ENCODE data around the gene KLHDC7B. TPM values are rescaled to one million over a fixed set of nuclear protein-coding genes. Genes with fewer than 3 reads are reported as not detected.

KLHDC7B gene
- total RNA-seq, 1 donor from 2014 or later, result 3.3 TPM

GRCh38 chr22:50585238-50585637 lies 39.5 kb downstream of the KLHDC7B start:
- Mint-ChIP-seq H3K9me3 (no peaks in the 10 kb centered on the region), H3K27ac (no peak overlapping the region), H3K4me3 (ENCODE audit: low read depth) (no peak overlapping the region), H3K36me3 (ENCODE audit: low read depth) (peaks cover 10% of the 10 kb centered on the region), H3K27me3 (ENCODE audit: low read depth) (peaks cover 4% of the 10 kb centered on the region), H3K4me1 (ENCODE audit: low read depth) (peaks cover 10% of the 10 kb centered on the region)
- DNase-seq (ENCODE audit: low spot score), result no peak
- intact Hi-C loops (cut with micrococcal nuclease), result no loop called here

- Mint-ChIP-seq H3K27ac (no peak overlapping the region), H3K9me3 (no peaks in the 10 kb centered on the region), H3K4me3 (ENCODE audit: low read depth) (no peak overlapping the region), H3K4me1 (ENCODE audit: low read depth) (peaks cover 8% of the 10 kb centered on the region), H3K36me3 (ENCODE audit: low read depth) (peaks cover 5% of the 10 kb centered on the region), H3K27me3 (ENCODE audit: low read depth) (peaks cover 7% of the 10 kb centered on the region)
- intact Hi-C loops (cut with micrococcal nuclease), result no loop called here
- DNase-seq (ENCODE audit: low spot score), result no peak
These were observed 40.1 kb downstream of the KLHDC7B start for GRCh38 chr22:50585781-50586180.

GRCh38 chr22:50586416-50586815 lies 40.7 kb downstream of the KLHDC7B start:
- H3K36me3 Mint-ChIP-seq (ENCODE audit: low read depth), result peaks cover under 1% of the 10 kb centered on the region
- DNase-seq (ENCODE audit: low spot score), result no peak
- intact Hi-C loops (cut with micrococcal nuclease), result no loop called here

GRCh38 chr22:50587407-50587806 lies 41.7 kb downstream of the KLHDC7B start:
- Mint-ChIP-seq H3K27ac (no peak overlapping the region), H3K4me1 (ENCODE audit: low read depth) (peaks cover 6% of the 10 kb centered on the region), H3K9me3 (no peaks in the 10 kb centered on the region), H3K4me3 (ENCODE audit: low read depth) (no peak overlapping the region), H3K27me3 (ENCODE audit: low read depth) (peaks cover 13% of the 10 kb centered on the region), H3K36me3 (ENCODE audit: low read depth) (no peaks in the 10 kb centered on the region)
- intact Hi-C loops (cut with micrococcal nuclease), result no loop called here
- no peak for DNase-seq (ENCODE audit: low spot score)

More at GRCh38 chr22:50586416-50586815, 40.7 kb downstream of the KLHDC7B start:
- H3K27me3 Mint-ChIP-seq (ENCODE audit: low read depth), result peaks cover 13% of the 10 kb centered on the region
- no peak overlapping the region for H3K27ac Mint-ChIP-seq
- H3K4me3 Mint-ChIP-seq (ENCODE audit: low read depth), result no peak overlapping the region
- no peaks in the 10 kb centered on the region for H3K9me3 Mint-ChIP-seq
- H3K4me1 Mint-ChIP-seq (ENCODE audit: low read depth), result peaks cover 6% of the 10 kb centered on the region

GRCh38 chr22:50595189-50595588 lies 49.5 kb downstream of the KLHDC7B start:
- Mint-ChIP-seq H3K9me3 (no peaks in the 10 kb centered on the region), H3K4me3 (ENCODE audit: low read depth) (no peak overlapping the region), H3K27me3 (ENCODE audit: low read depth) (peaks cover 25% of the 10 kb centered on the region), H3K27ac (no peak overlapping the region), H3K4me1 (ENCODE audit: low read depth) (peaks cover 2% of the 10 kb centered on the region), H3K36me3 (ENCODE audit: low read depth) (no peaks in the 10 kb centered on the region)
- no peak for DNase-seq (ENCODE audit: low spot score)
- intact Hi-C loops (cut with micrococcal nuclease), result no loop called here

- peaks cover 23% of the 10 kb centered on the region for H3K27me3 Mint-ChIP-seq (ENCODE audit: low read depth)
- H3K4me3 Mint-ChIP-seq (ENCODE audit: low read depth), result no peak overlapping the region
- H3K9me3 Mint-ChIP-seq, result no peaks in the 10 kb centered on the region
- no peak overlapping the region for H3K27ac Mint-ChIP-seq
- peaks cover 2% of the 10 kb centered on the region for H3K4me1 Mint-ChIP-seq (ENCODE audit: low read depth)
- H3K36me3 Mint-ChIP-seq (ENCODE audit: low read depth), result no peaks in the 10 kb centered on the region
- intact Hi-C loops (cut with micrococcal nuclease), result no loop called here
- DNase-seq (ENCODE audit: low spot score), result no peak
These were observed 51.4 kb downstream of the KLHDC7B start for GRCh38 chr22:50597097-50597496.

GRCh38 chr22:50599816-50600455 lies 54.2 kb downstream of the KLHDC7B start:
- intact Hi-C loops (cut with micrococcal nuclease), result no loop called here

GRCh38 chr22:50600538-50600937 lies 54.8 kb downstream of the KLHDC7B start, which contains the start of gene MAPK8IP2:
TSS of gene MAPK8IP2 (plus strand) at chr22:50600793. CDS start at chr22:50600819, 26 bp downstream.
- DNase-seq (ENCODE audit: low spot score), result no peak
- peaks cover 2% of the 10 kb centered on the region for H3K4me1 Mint-ChIP-seq (ENCODE audit: low read depth)
- peaks cover 38% of the 10 kb centered on the region for H3K27me3 Mint-ChIP-seq (ENCODE audit: low read depth)
- no peak within 1 kb of the TSS for H3K27ac Mint-ChIP-seq
- H3K36me3 Mint-ChIP-seq (ENCODE audit: low read depth), result no peaks in the 10 kb centered on the region
- peak within 1 kb of the TSS; percentile 30 for H3K4me3 Mint-ChIP-seq (ENCODE audit: low read depth)
- intact Hi-C loops (cut with micrococcal nuclease), result no loop called here
- H3K9me3 Mint-ChIP-seq, result no peaks in the 10 kb centered on the region

More at GRCh38 chr22:50599816-50600455, 54.2 kb downstream of the KLHDC7B start:
- peaks cover 36% of the 10 kb centered on the region for H3K27me3 Mint-ChIP-seq (ENCODE audit: low read depth)
- peaks cover 2% of the 10 kb centered on the region for H3K4me1 Mint-ChIP-seq (ENCODE audit: low read depth)
- H3K36me3 Mint-ChIP-seq (ENCODE audit: low read depth), result no peaks in the 10 kb centered on the region
- peak overlapping the region; percentile 8 for H3K4me3 Mint-ChIP-seq (ENCODE audit: low read depth)
- DNase-seq (ENCODE audit: low spot score), result peak; percentile 63
- H3K27ac Mint-ChIP-seq, result no peak overlapping the region
- H3K9me3 Mint-ChIP-seq, result no peaks in the 10 kb centered on the region

Other genes with a start within 250 kb of the KLHDC7B start
- gene PLXNB2, start 238.3 kb upstream of the KLHDC7B start, total RNA-seq, result 9.8 and 11.1 TPM in 2 replicates
- gene DENND6B, start 218.9 kb upstream of the KLHDC7B start, total RNA-seq, result 2.3 and 2.7 TPM in 2 replicates
- gene PPP6R2, start 202.6 kb upstream of the KLHDC7B start, total RNA-seq, result 42.9 and 45.0 TPM in 2 replicates
- gene SBF1, start 70.9 kb upstream of the KLHDC7B start, total RNA-seq, result 102 and 106 TPM in 2 replicates
- 2.2 and 2.9 TPM in 2 replicates for gene ADM2, start 64.4 kb upstream of the KLHDC7B start, total RNA-seq
- gene MIOX, start 59.0 kb upstream of the KLHDC7B start, total RNA-seq, result 0.25 TPM in 1 of 2 replicates, not detected in the other
- 77.2 and 81.8 TPM in 2 replicates for gene LMF2, start 38.2 kb upstream of the KLHDC7B start, total RNA-seq
- 112 and 115 TPM in 2 replicates for gene NCAPH2, start 37.7 kb upstream of the KLHDC7B start, total RNA-seq
- gene SCO2, start 20.3 kb upstream of the KLHDC7B start, total RNA-seq, result 3.8 and 8.7 TPM in 2 replicates
- 35.9 and 36.9 TPM in 2 replicates for gene TYMP, start 15.9 kb upstream of the KLHDC7B start, total RNA-seq
- gene SYCE3, start 17.0 kb downstream of the KLHDC7B start, total RNA-seq, result 0.62 TPM in 1 of 2 replicates, not detected in the other
- 68.2 and 74.3 TPM in 2 replicates for gene CPT1B, start 32.5 kb downstream of the KLHDC7B start, total RNA-seq
- 86.1 and 90.9 TPM in 2 replicates for gene CHKB, start 37.0 kb downstream of the KLHDC7B start, total RNA-seq
- gene MAPK8IP2, start 54.9 kb downstream of the KLHDC7B start, total RNA-seq, result 0.09 and 0.16 TPM in 2 replicates
- 25.0 TPM in 2 replicates for gene ARSA, start 82.3 kb downstream of the KLHDC7B start, total RNA-seq
- 0.16 and 0.25 TPM in 2 replicates for gene SHANK3, start 126.9 kb downstream of the KLHDC7B start, total RNA-seq
- not detected in 2 replicates for gene ACR, start 192.3 kb downstream of the KLHDC7B start, total RNA-seq
- gene RABL2B, start 237.7 kb downstream of the KLHDC7B start, total RNA-seq, result 34.9 and 35.7 TPM in 2 replicates